Measurements from ENCODE around the gene C5AR1. TPM values are rescaled to one million over a fixed set of nuclear protein-coding genes. Genes with fewer than 3 reads are reported as not detected.

The C5AR1 gene
- polyA plus RNA-seq (2012; ENCODE audit: low read depth, missing spikeins) = 0.08 TPM

DNA sequence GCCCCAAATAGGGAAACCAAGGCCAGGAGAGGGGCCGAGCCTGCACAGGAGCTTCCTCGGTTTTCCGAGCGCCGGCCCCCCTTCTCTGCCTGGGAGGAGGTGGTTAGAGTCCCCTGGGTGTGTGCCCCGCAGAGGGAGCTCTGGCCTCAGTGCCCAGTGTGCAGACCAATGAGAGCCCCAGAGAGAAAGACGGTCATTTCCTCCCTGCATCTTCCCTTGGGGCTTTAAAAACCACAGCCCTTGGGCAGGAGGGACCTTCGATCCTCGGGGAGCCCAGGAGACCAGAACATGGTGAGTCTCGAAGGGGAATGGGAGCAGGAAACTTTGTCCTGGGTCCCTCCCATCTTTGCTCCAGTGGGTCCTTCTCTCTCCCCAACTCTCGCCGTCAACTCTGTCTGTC, at the start of gene C5AR1:
TSS of gene C5AR1 (plus strand) at position 254 of the 400 bp plus-strand sequence. CDS start at position 289, 35 bp downstream.
- DNase-seq (ENCODE audit: insufficient read length, low spot score) (no peak), FAIRE-seq (no peak)
- TF ChIP-seq POLR2A (IDR thresholded peaks at IDR 0.05; ENCODE audit: low read depth, low read length) (no peak), TAF1 (IDR thresholded peaks at IDR 0.05; ENCODE audit: low read depth, low read length) (no peak)

DNA sequence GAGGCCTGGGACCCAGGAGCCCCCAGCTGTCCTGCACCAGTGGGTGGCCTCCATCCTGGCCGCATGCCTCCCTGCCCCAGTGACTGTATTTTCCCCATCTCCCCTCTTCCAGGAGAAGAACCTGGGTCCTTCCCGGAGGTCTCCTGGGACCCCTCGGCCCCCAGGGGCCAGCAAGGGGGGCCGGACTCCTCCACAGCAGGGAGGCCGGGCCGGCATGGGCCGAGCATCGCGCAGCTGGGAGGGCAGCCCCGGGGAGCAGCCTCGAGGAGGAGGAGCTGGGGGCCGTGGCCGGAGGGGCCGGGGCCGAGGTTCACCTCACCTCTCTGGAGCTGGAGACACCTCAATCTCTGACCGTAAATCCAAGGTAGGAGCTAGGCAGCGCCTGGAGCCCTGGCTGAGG, 49.2 kb upstream of the C5AR1 start:
- no peak for FAIRE-seq
- no peak for DNase-seq (ENCODE audit: insufficient read length, low spot score)
- TF ChIP-seq POLR2A (IDR thresholded peaks at IDR 0.05; ENCODE audit: low read depth, low read length) = no peak
- no peak for TF ChIP-seq SPI1 (IDR thresholded peaks at IDR 0.05; ENCODE audit: low read depth, low read length)
- no peak for TF ChIP-seq TAF1 (IDR thresholded peaks at IDR 0.05; ENCODE audit: low read depth, low read length)
- TF ChIP-seq POU2F2 (IDR thresholded peaks at IDR 0.05; ENCODE audit: low read depth, low read length) = no peak
- no peak for TF ChIP-seq POLR2AphosphoS5 (IDR thresholded peaks at IDR 0.05; ENCODE audit: low read depth, low read length)
- no peak for TF ChIP-seq PAX5 (IDR thresholded peaks at IDR 0.05; ENCODE audit: insufficient read depth, low read length, severe bottlenecking)

DNA sequence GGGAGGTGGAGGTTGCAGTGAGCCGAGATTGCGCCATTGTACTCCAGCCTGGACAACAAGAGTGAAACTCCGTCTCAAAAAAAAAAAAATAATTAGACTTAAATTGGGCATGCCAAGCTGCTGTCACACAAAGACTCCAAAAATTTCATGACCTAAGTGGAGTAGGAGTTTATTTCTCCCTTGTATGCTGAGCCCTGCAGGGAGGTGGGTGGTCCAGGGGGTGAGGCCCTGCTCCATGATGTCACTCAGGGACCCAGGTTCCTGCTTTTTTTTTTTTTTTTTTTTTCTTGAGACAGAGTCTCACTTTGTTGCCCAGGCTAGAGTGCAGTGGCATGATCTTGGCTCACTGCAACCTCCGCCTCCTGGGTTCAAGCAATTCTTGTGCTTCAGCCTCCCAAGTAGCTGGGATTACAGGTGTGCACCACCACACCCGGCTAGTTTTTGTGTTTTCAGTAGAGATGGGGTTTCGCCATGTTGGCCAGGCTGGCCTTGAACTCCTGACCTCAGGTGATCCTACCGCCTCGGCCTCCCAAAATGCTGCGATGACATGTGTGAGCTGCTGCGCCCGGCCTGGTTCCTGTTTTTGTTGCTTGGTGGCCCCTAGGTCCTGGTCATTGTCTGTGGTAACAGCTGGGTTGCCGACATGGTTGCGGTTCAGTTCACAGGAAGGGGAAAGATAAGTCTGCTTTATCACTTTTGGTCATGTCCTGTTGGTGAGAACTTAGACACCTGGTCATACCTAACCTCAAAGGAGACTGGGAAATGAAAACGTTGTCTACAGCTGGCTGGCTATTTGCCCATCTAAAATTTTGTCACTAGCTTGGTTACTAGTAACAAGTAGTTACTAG, 47.5 kb upstream of the C5AR1 start:
- TF ChIP-seq SPI1 (IDR thresholded peaks at IDR 0.05; ENCODE audit: low read depth, low read length) (peak; percentile 85), PAX5 (IDR thresholded peaks at IDR 0.05; ENCODE audit: insufficient read depth, low read length, severe bottlenecking) (peak; percentile 34)
- FAIRE-seq (peak; percentile 91), DNase-seq (ENCODE audit: insufficient read length, low spot score) (peak; percentile 66)

DNA sequence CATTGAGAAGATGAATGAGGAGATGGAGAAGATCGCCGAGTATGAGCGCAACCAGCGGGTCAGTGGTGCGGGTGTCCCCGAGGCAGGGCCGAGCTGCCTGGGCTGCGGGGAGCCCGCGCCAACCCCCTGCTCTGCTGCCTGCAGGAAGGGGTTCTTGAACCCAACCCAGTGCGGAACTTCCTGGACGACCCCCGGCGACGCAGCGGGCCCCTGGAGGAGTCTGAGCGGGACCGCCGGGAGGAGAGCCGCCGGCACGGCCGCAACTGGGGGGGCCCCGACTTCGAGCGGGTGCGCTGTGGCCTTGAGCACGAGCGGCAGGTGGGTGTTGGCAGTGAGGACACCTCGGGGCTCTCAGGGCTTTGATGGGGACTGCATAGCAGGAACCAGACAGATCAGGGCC, 45.0 kb upstream of the C5AR1 start:
- no peak for TF ChIP-seq SPI1 (IDR thresholded peaks at IDR 0.05; ENCODE audit: low read depth, low read length)
- TF ChIP-seq POLR2A (IDR thresholded peaks at IDR 0.05; ENCODE audit: low read depth, low read length) = no peak
- TF ChIP-seq PAX5 (IDR thresholded peaks at IDR 0.05; ENCODE audit: insufficient read depth, low read length, severe bottlenecking) = no peak
- TF ChIP-seq TAF1 (IDR thresholded peaks at IDR 0.05; ENCODE audit: low read depth, low read length) = no peak
- no peak for TF ChIP-seq POLR2AphosphoS5 (IDR thresholded peaks at IDR 0.05; ENCODE audit: low read depth, low read length)
- no peak for TF ChIP-seq POU2F2 (IDR thresholded peaks at IDR 0.05; ENCODE audit: low read depth, low read length)
- FAIRE-seq = no peak
- no peak for DNase-seq (ENCODE audit: insufficient read length, low spot score)

DNA sequence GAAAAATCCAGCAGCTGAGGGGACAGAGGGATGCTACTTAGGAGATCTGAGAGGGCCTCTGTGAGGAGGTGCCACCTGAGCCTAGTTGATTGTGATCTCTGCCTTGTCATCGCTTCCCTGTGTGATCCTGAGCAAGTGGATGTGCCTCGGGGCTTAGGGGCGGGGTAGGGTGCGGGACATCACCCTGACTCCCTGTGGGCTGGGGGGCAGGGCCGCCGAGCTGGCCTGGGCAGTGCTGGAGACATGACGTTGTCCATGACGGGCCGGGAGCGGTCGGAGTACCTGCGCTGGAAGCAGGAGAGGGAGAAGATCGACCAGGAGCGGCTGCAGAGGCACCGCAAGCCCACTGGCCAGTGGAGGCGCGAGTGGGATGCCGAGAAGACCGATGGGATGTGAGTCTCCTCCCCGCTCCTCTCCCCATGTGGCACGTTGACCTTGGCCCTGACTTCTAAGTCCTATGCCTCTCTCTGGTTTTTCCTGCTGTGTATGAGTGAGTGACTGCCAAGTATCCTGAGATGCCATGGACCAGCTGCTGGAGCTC, 43.2 kb upstream of the C5AR1 start:
- FAIRE-seq (no peak), DNase-seq (ENCODE audit: insufficient read length, low spot score) (no peak)
- no peak for TF ChIP-seq POU2F2 (IDR thresholded peaks at IDR 0.05; ENCODE audit: low read depth, low read length)
- TF ChIP-seq POLR2A (IDR thresholded peaks at IDR 0.05; ENCODE audit: low read depth, low read length) = no peak
- no peak for TF ChIP-seq POLR2AphosphoS5 (IDR thresholded peaks at IDR 0.05; ENCODE audit: low read depth, low read length)
- no peak for TF ChIP-seq PAX5 (IDR thresholded peaks at IDR 0.05; ENCODE audit: insufficient read depth, low read length, severe bottlenecking)
- no peak for TF ChIP-seq SPI1 (IDR thresholded peaks at IDR 0.05; ENCODE audit: low read depth, low read length)
- TF ChIP-seq TAF1 (IDR thresholded peaks at IDR 0.05; ENCODE audit: low read depth, low read length) = no peak

DNA sequence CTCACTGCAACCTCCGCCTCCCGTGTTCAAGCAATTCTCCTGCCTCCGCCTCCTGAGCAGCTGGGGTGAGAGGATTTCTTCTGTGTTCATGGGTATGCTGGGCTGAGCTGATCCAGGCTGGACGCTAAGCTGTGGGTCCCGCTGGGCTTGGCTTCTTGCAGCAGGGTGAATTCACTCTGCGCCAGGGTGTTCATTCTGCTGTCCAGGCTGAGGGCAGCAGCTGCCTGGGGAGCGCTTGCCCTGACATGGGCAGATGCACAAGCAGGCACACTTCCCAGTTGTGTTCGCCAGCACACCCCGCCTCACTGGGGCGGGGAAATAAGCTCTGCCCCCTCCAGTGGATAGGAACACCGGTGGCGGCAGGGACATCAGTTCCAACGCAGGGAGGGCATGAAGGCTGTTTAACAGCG, 42.3 kb upstream of the C5AR1 start:
- FAIRE-seq (no peak), DNase-seq (ENCODE audit: insufficient read length, low spot score) (no peak)
- no peak for TF ChIP-seq SPI1 (IDR thresholded peaks at IDR 0.05; ENCODE audit: low read depth, low read length)
- TF ChIP-seq TAF1 (IDR thresholded peaks at IDR 0.05; ENCODE audit: low read depth, low read length) = no peak
- TF ChIP-seq PAX5 (IDR thresholded peaks at IDR 0.05; ENCODE audit: insufficient read depth, low read length, severe bottlenecking) = no peak
- TF ChIP-seq POLR2A (IDR thresholded peaks at IDR 0.05; ENCODE audit: low read depth, low read length) = no peak
- no peak for TF ChIP-seq POLR2AphosphoS5 (IDR thresholded peaks at IDR 0.05; ENCODE audit: low read depth, low read length)

DNA sequence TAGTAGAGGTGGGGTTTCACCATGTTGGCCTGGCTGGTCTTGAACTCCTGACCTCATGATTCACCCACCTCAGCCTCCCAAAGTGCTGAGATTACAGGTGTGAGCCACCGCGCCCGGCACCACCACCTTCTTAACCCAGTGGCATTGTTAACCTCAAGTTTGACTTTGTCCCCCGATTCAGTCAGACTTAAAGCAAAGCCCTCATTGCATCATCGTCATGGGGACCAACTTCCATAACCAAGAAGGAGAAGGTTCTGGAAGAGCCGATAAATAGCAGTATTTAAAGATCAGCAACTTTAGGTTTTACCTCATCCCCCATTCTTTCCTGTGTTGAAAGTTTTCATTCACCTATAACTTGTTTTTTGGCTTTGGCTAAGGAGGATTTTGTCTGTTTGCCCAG, 41.6 kb upstream of the C5AR1 start:
- FAIRE-seq = no peak

DNA sequence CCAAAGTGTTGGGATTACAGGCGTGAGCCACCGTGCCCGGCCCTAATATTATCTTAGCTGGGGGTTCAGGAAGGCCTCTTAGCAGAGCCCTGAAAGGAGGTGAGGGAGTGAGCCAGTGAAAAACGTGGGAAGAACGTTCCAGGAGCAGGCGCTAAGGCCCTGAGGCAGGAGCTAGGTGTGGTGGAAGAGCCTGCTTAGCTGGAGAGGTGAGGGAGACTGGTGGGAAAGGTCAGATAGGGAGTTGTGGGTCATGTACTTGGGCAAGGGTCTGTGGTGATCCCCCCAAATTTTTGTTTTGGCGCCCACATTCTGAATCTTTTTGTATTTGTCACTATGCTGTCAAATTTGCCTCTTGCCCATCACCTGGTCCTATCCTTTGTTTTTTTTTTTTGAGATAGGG, 40.1 kb upstream of the C5AR1 start:
- FAIRE-seq = no peak
- no peak for DNase-seq (ENCODE audit: insufficient read length, low spot score)
- TF ChIP-seq POLR2A (IDR thresholded peaks at IDR 0.05; ENCODE audit: low read depth, low read length) = no peak
- no peak for TF ChIP-seq SPI1 (IDR thresholded peaks at IDR 0.05; ENCODE audit: low read depth, low read length)
- TF ChIP-seq POLR2AphosphoS5 (IDR thresholded peaks at IDR 0.05; ENCODE audit: low read depth, low read length) = no peak
- TF ChIP-seq TAF1 (IDR thresholded peaks at IDR 0.05; ENCODE audit: low read depth, low read length) = no peak

More for the DNA sequence above, 41.6 kb upstream of the C5AR1 start:
- DNase-seq (ENCODE audit: insufficient read length, low spot score) = no peak
- TF ChIP-seq POLR2A (IDR thresholded peaks at IDR 0.05; ENCODE audit: low read depth, low read length) = no peak
- TF ChIP-seq POU2F2 (IDR thresholded peaks at IDR 0.05; ENCODE audit: low read depth, low read length) = no peak
- TF ChIP-seq PAX5 (IDR thresholded peaks at IDR 0.05; ENCODE audit: insufficient read depth, low read length, severe bottlenecking) = no peak
- TF ChIP-seq TAF1 (IDR thresholded peaks at IDR 0.05; ENCODE audit: low read depth, low read length) = no peak

DNA sequence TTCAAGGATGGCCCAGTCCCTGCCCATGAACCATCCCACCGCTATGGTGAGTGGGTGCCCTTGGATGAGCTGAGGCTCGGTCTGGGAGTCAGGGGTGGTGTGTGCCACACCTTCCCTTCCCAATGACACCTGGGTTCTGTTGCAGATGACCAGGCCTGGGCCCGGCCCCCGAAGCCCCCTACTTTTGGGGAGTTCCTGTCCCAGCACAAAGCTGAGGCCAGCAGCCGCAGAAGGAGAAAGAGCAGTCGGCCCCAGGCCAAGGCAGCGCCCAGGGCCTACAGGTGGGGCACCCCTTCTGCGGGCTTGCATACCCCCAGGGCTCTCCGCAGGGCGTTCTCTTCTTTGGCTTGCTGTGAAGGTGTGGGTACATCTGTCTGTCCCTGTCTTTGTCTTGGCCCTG, 39.3 kb upstream of the C5AR1 start:
- FAIRE-seq (no peak), DNase-seq (ENCODE audit: insufficient read length, low spot score) (no peak)
- TF ChIP-seq PAX5 (IDR thresholded peaks at IDR 0.05; ENCODE audit: insufficient read depth, low read length, severe bottlenecking) (no peak), POU2F2 (IDR thresholded peaks at IDR 0.05; ENCODE audit: low read depth, low read length) (no peak)

DNA sequence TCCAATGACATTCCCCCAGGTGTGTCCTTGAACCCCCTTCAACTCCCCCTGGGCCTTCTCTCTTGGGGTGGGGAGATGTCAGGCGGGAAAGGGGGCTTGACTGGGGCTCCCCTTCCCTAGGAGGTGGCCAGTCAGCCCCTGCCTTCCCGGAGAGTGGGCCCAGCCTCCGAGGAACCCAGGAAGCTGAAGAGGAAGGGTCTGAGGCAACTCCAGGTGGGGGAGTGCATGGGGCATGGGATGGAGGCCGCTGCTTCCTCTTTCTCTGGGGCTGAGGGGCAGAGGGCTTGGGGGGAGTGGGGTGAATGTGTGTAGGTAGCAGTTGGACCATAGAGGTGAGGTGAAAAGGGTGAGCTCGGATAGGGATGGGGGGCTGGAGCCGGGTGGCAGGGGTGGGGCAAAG, 37.7 kb upstream of the C5AR1 start:
- FAIRE-seq = no peak
- TF ChIP-seq PAX5 (IDR thresholded peaks at IDR 0.05; ENCODE audit: insufficient read depth, low read length, severe bottlenecking) (no peak), TAF1 (IDR thresholded peaks at IDR 0.05; ENCODE audit: low read depth, low read length) (no peak), SPI1 (IDR thresholded peaks at IDR 0.05; ENCODE audit: low read depth, low read length) (no peak), POLR2AphosphoS5 (IDR thresholded peaks at IDR 0.05; ENCODE audit: low read depth, low read length) (no peak)

More for the DNA sequence above, 37.7 kb upstream of the C5AR1 start:
- DNase-seq (ENCODE audit: insufficient read length, low spot score) = no peak
